Activated CD4-positive, alpha-beta T cell treated with anti-CD3 and anti-CD28 coated beads for 1 hour (primary cell): ENCODE measurements around the gene TUBA1B.

Experiments
- DNase-seq: peaks from one replicate; pipeline ENCODE4 v3.0.0-alpha.2; 2020

Gene TUBA1B

GRCh38 chr12:49089821-49090773, 41.1 kb downstream of the TUBA1B start:
- DNase-seq = no peak

DNA sequence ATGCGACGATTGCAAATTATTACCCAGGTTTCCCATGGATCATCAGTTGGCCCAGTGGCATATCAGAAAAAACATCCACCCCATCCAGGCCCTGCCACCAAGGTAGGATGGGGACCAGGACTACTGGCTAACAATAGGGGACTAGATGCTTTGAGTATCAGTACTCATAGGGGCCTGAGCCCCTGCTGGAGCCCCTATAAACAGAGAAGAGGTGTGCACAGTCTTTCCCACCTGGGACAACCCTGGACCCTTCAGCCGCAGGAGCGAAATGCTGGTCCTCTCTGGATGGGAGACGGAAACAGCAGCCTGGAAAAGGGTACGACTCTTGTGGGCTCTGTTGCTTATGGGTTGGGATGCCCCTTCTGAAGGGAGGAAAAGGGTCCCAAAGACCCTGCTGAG, 42.3 kb downstream of the TUBA1B start:
- no peak for DNase-seq

GRCh38 chr12:49088150-49088931, 42.9 kb downstream of the TUBA1B start:
- peak; percentile 46 for DNase-seq

GRCh38 chr12:49086116-49086515, 45.1 kb downstream of the TUBA1B start:
- DNase-seq = no peak

DNA sequence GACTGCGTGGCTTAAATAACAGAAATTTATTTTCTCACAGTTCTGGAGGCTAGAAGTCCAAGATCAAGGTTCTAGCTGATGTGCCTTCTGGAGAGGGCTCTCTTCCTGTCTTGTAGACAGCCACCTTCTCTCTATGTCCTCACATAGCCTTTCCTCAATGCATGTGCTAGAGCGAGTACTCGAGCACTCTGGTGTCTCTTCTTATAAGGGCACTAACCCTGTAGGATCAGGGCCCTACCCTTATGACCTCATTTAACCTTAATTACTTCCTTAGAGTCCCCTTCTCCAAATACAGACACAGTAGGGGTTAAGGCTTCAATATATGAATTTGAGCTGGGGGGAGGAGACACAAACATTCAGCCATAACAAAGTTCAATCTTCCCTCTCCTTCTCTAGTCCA, 46.8 kb downstream of the TUBA1B start:
- no peak for DNase-seq

DNA sequence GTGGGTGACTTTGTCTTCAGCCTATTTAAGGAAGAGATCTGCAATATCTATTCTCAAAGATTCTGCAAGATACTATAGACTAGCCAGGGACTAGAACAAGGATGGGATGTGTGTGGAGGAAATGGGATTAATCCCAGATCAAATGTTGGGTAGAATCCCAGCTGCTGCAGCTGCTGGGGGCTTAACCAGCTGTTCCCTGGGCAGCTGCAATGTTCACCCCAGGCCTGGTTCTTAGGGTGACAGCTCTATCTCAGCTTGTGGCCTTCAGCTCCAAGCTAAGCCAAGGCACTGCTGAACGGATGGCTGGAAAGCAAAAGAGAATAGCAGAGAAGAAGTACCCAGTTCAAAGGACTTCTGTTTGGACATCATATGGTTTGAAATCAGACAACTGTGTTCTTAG, 51.4 kb downstream of the TUBA1B start:
- no peak for DNase-seq
